Hematopoietic multipotent progenitor cell treated with erythropoietin and hydrocortisone succinate and interleukin-3 and kit ligand, for 6 days (in vitro differentiated cells): ENCODE results near the gene EBLN1.
"Not testable (repeated sequence)": the region's sequence is repeated elsewhere in the genome, so short reads cannot be mapped to it uniquely, and the experiment has no call there.

Experiments
- DNase-seq: peaks from one replicate; pipeline ENCODE4 v3.0.0-alpha.2; 2015

EBLN1 gene

GRCh38 chr10:22228167-22228938, 10.5 kb upstream of the EBLN1 start:
- DNase-seq = no peak

- DNase-seq = no peak
These were observed 8.8 kb upstream of the EBLN1 start for GRCh38 chr10:22226599-22226998.

- DNase-seq = no peak
These were observed 4.7 kb upstream of the EBLN1 start for GRCh38 chr10:22222236-22223190.

GRCh38 chr10:22219308-22219707, 1.5 kb upstream of the EBLN1 start:
- DNase-seq = no peak

- peak; percentile 25 for DNase-seq
These were observed 633 bp upstream of the EBLN1 start for GRCh38 chr10:22218448-22218847.

- DNase-seq = not testable (repeated sequence)
These were observed 731 bp downstream of the EBLN1 start for GRCh38 chr10:22217084-22217483.

GRCh38 chr10:22210267-22210666, 7.5 kb downstream of the EBLN1 start:
- no peak for DNase-seq

GRCh38 chr10:22193945-22194344, 23.9 kb downstream of the EBLN1 start:
- no peak for DNase-seq

GRCh38 chr10:22185586-22185985, 32.2 kb downstream of the EBLN1 start:
- no peak for DNase-seq

- no peak for DNase-seq
These were observed 33.9 kb downstream of the EBLN1 start for GRCh38 chr10:22183771-22184461.

GRCh38 chr10:22180724-22181123, 37.1 kb downstream of the EBLN1 start:
- no peak for DNase-seq

GRCh38 chr10:22174442-22174841, 43.4 kb downstream of the EBLN1 start:
- no peak for DNase-seq

- no peak for DNase-seq
These were observed 46.7 kb downstream of the EBLN1 start for GRCh38 chr10:22171131-22171530.

GRCh38 chr10:22170582-22170981, 47.2 kb downstream of the EBLN1 start:
- DNase-seq = no peak

GRCh38 chr10:22159979-22160378, 57.8 kb downstream of the EBLN1 start:
- peak; percentile 18 for DNase-seq

GRCh38 chr10:22159180-22159579, 58.6 kb downstream of the EBLN1 start:
- no peak for DNase-seq
